ENCODE data around the gene ARHGAP26. TPM values are rescaled to one million over a fixed set of nuclear protein-coding genes. Genes with fewer than 3 reads are reported as not detected.
"Not testable (repeated sequence)": the region's sequence is repeated elsewhere in the genome, so short reads cannot be mapped to it uniquely, and the experiment has no call there.

The ARHGAP26 gene
- polyA plus RNA-seq, 1 donor from 2014 or later = 0.83 TPM

DNA sequence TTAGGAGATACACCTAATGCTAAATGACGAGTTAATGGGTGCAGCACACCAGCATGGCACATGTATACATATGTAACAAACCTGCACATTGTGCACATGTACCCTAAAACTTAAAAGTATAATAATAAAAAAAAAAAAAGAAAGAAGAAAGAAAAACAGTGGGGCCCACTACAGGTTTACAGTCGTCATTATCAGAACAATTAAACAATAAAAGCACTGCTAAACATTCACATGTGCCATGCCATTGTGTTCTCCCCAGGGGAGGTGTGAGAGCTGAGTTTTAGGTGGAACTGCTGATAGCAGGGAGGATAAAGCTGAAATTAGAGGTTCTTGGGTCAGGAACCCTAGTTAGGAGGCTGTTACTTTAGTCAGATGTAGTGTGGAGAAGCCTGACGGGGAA, 348.6 kb downstream of the ARHGAP26 start:
- not testable (repeated sequence) for H4K20me1 ChIP-seq (ENCODE audit: insufficient read depth); H3K4me3 ChIP-seq (ENCODE audit: low read length); H3K79me2 ChIP-seq (replicated peaks; ENCODE audit: insufficient read depth, low read length); H3F3A ChIP-seq (ENCODE audit: insufficient read depth, low read length, poor library complexity, severe bottlenecking); H3K9me3 ChIP-seq (ENCODE audit: low read length); H3K27ac ChIP-seq (ENCODE audit: low read length); H2AFZ ChIP-seq (ENCODE audit: low read depth, low read length); H3K9me2 ChIP-seq (ENCODE audit: insufficient read depth, low read length); H3K27me3 ChIP-seq (ENCODE audit: insufficient read depth, low read depth, low read length); H3K36me3 ChIP-seq (ENCODE audit: insufficient read depth, low read length); H3K4me2 ChIP-seq (ENCODE audit: low read length); H3K9ac ChIP-seq (ENCODE audit: low read length)

DNA sequence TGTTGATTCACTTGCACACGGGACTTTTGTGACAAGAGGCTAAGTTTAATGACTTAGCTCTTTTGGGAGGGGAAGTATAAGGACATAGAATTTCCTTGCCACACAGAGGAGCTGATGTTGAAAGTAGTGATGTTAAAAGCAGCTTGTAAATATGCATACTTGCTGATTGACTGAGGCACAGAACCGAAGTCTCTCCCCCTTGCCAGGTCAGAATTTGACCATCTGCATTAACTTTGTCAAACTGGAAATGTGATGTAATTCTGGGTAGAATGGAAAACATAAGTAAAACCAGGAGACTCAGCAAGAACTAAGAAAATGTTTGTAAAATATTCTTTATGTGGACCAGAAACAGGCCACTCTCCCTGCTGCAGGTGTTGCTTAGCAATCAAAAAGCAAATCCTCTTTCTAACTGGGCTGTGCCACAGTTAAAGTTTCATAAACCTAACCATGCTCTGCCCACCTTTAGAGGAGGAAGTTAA, 349.2 kb downstream of the ARHGAP26 start:
- no peaks in the 10 kb centered on the region for H3K27me3 ChIP-seq (ENCODE audit: insufficient read depth, low read depth, low read length)
- no peak overlapping the region for H3K27ac ChIP-seq (ENCODE audit: low read length)
- TF ChIP-seq EZH2 (IDR thresholded peaks at IDR 0.05; ENCODE audit: borderline replicate concordance, insufficient read depth, low read length, poor library complexity, severe bottlenecking) (no peak), RAD21 (conservative IDR thresholded peaks at IDR 0.05) (no peak), POLR2AphosphoS5 (IDR thresholded peaks at IDR 0.05) (no peak), TAF1 (IDR thresholded peaks at IDR 0.05; ENCODE audit: low read depth) (no peak), MXI1 (conservative IDR thresholded peaks at IDR 0.05; ENCODE audit: poor library complexity, severe bottlenecking) (no peak), SMC3 (conservative IDR thresholded peaks at IDR 0.05; ENCODE audit: poor library complexity) (no peak), EP300 (conservative IDR thresholded peaks at IDR 0.05; ENCODE audit: poor library complexity, severe bottlenecking) (no peak)
- TF ChIP-seq, protein P1, sequence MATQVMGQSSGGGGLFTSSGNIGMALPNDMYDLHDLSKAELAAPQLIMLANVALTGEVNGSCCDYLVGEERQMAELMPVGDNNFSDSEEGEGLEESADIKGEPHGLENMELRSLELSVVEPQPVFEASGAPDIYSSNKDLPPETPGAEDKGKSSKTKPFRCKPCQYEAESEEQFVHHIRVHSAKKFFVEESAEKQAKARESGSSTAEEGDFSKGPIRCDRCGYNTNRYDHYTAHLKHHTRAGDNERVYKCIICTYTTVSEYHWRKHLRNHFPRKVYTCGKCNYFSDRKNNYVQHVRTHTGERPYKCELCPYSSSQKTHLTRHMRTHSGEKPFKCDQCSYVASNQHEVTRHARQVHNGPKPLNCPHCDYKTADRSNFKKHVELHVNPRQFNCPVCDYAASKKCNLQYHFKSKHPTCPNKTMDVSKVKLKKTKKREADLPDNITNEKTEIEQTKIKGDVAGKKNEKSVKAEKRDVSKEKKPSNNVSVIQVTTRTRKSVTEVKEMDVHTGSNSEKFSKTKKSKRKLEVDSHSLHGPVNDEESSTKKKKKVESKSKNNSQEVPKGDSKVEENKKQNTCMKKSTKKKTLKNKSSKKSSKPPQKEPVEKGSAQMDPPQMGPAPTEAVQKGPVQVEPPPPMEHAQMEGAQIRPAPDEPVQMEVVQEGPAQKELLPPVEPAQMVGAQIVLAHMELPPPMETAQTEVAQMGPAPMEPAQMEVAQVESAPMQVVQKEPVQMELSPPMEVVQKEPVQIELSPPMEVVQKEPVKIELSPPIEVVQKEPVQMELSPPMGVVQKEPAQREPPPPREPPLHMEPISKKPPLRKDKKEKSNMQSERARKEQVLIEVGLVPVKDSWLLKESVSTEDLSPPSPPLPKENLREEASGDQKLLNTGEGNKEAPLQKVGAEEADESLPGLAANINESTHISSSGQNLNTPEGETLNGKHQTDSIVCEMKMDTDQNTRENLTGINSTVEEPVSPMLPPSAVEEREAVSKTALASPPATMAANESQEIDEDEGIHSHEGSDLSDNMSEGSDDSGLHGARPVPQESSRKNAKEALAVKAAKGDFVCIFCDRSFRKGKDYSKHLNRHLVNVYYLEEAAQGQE (IDR thresholded peaks at IDR 0.05; ENCODE audit: borderline replicate concordance) = no peak
- TF ChIP-seq, protein P2, sequence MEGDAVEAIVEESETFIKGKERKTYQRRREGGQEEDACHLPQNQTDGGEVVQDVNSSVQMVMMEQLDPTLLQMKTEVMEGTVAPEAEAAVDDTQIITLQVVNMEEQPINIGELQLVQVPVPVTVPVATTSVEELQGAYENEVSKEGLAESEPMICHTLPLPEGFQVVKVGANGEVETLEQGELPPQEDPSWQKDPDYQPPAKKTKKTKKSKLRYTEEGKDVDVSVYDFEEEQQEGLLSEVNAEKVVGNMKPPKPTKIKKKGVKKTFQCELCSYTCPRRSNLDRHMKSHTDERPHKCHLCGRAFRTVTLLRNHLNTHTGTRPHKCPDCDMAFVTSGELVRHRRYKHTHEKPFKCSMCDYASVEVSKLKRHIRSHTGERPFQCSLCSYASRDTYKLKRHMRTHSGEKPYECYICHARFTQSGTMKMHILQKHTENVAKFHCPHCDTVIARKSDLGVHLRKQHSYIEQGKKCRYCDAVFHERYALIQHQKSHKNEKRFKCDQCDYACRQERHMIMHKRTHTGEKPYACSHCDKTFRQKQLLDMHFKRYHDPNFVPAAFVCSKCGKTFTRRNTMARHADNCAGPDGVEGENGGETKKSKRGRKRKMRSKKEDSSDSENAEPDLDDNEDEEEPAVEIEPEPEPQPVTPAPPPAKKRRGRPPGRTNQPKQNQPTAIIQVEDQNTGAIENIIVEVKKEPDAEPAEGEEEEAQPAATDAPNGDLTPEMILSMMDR (IDR thresholded peaks at IDR 0.05; ENCODE audit: poor library complexity, severe bottlenecking) = no peak
- H3K4me2 ChIP-seq (ENCODE audit: low read length) = no peak overlapping the region
- no peaks in the 10 kb centered on the region for H3K9me2 ChIP-seq (ENCODE audit: insufficient read depth, low read length)
- no peaks in the 10 kb centered on the region for H3K79me2 ChIP-seq (replicated peaks; ENCODE audit: insufficient read depth, low read length)
- H2AFZ ChIP-seq (ENCODE audit: low read depth, low read length) = no peak overlapping the region
- no peaks in the 10 kb centered on the region for H3K36me3 ChIP-seq (ENCODE audit: insufficient read depth, low read length)
- H3F3A ChIP-seq (ENCODE audit: insufficient read depth, low read length, poor library complexity, severe bottlenecking) = no peaks in the 10 kb centered on the region
- no peak overlapping the region for H3K9ac ChIP-seq (ENCODE audit: low read length)
- no peaks in the 10 kb centered on the region for H4K20me1 ChIP-seq (ENCODE audit: insufficient read depth)
- H3K4me3 ChIP-seq (ENCODE audit: low read length) = no peak overlapping the region
- no peaks in the 10 kb centered on the region for H3K9me3 ChIP-seq (ENCODE audit: low read length)

DNA sequence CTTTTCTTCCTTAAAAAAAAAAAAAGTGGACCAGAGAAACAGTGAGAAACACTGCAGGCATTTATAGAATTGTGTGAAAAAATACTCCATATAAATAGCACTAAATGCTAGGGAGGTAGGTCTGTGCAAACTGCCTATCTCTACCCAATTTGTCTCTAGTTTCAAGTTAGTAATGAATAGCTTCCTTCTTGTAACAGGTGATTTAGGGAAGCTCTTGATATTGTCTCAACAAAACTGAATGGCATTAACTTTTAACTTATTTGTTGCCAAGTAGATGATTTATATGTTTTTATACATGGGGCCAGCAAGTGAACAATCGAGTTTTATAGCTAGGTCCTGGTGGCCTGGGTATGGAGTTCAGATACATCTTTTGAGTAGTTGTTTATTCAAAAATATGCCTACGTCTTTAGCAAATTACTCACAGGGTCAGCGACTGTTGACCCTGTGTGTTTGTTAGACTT, 349.7 kb downstream of the ARHGAP26 start:
- no peaks in the 10 kb centered on the region for H3K9me3 ChIP-seq (ENCODE audit: low read length)
- no peaks in the 10 kb centered on the region for H4K20me1 ChIP-seq (ENCODE audit: insufficient read depth)
- H3K4me3 ChIP-seq (ENCODE audit: low read length) = no peak overlapping the region
- H3K27ac ChIP-seq (ENCODE audit: low read length) = no peak overlapping the region
- H3K9me2 ChIP-seq (ENCODE audit: insufficient read depth, low read length) = no peaks in the 10 kb centered on the region
- no peak overlapping the region for H3K4me2 ChIP-seq (ENCODE audit: low read length)
- no peak overlapping the region for H3K9ac ChIP-seq (ENCODE audit: low read length)
- H3K27me3 ChIP-seq (ENCODE audit: insufficient read depth, low read depth, low read length) = no peaks in the 10 kb centered on the region
- TF ChIP-seq, protein P2 (IDR thresholded peaks at IDR 0.05; ENCODE audit: poor library complexity, severe bottlenecking) = no peak
- TF ChIP-seq SMC3 (conservative IDR thresholded peaks at IDR 0.05; ENCODE audit: poor library complexity) (no peak), RAD21 (conservative IDR thresholded peaks at IDR 0.05) (no peak), EZH2 (IDR thresholded peaks at IDR 0.05; ENCODE audit: borderline replicate concordance, insufficient read depth, low read length, poor library complexity, severe bottlenecking) (no peak), EP300 (conservative IDR thresholded peaks at IDR 0.05; ENCODE audit: poor library complexity, severe bottlenecking) (no peak), TAF1 (IDR thresholded peaks at IDR 0.05; ENCODE audit: low read depth) (no peak), POLR2AphosphoS5 (IDR thresholded peaks at IDR 0.05) (no peak), MXI1 (conservative IDR thresholded peaks at IDR 0.05; ENCODE audit: poor library complexity, severe bottlenecking) (no peak)
- TF ChIP-seq, protein P1 (IDR thresholded peaks at IDR 0.05; ENCODE audit: borderline replicate concordance) = no peak
- no peaks in the 10 kb centered on the region for H3K79me2 ChIP-seq (replicated peaks; ENCODE audit: insufficient read depth, low read length)
- no peak overlapping the region for H2AFZ ChIP-seq (ENCODE audit: low read depth, low read length)
- no peaks in the 10 kb centered on the region for H3K36me3 ChIP-seq (ENCODE audit: insufficient read depth, low read length)
- H3F3A ChIP-seq (ENCODE audit: insufficient read depth, low read length, poor library complexity, severe bottlenecking) = no peaks in the 10 kb centered on the region
